HEK293 (cell line): ENCODE data around the gene DCUN1D2.
A peak's percentile ranks its signal among the peaks of the same experiment; 100 is the strongest.

Source experiments
- GFI1B ChIP-seq: fragments of 450-650 bp; formaldehyde crosslinking; IDR thresholded peaks from 2 replicates; pipeline ENCODE4 v1.5.1; 2016; ENCODE audit warnings: missing biosample characterization, missing genetic modification characterization
- GLI2 ChIP-seq: fragments of 450-650 bp; formaldehyde crosslinking; IDR thresholded peaks from 2 replicates; pipeline ENCODE4; 2017; ENCODE audit warnings: missing biosample characterization, missing genetic modification characterization, low read depth, borderline replicate concordance
- IKZF3 ChIP-seq: fragments of 450-650 bp; IDR thresholded peaks from 2 replicates; pipeline ENCODE4 v1.5.0; 2018; ENCODE audit warnings: missing biosample characterization, mild to moderate bottlenecking, missing genetic modification characterization, moderate library complexity
- KLF1 ChIP-seq: fragments of 450-650 bp; formaldehyde crosslinking; IDR thresholded peaks from 2 replicates; pipeline ENCODE4 v1.5.1; 2016; ENCODE audit warnings: missing biosample characterization, missing genetic modification characterization
- MEIS1 ChIP-seq: sonication (generic); formaldehyde crosslinking; IDR thresholded peaks from 2 replicates; pipeline ENCODE4 v1.8.1; 2022; ENCODE audit warnings: missing genetic modification reagents, mild to moderate bottlenecking, borderline replicate concordance
- MZF1 ChIP-seq: fragments of 450-650 bp; formaldehyde crosslinking; IDR thresholded peaks from 2 replicates; pipeline ENCODE4 v1.5.1; 2017; ENCODE audit warnings: missing biosample characterization, missing genetic modification characterization, borderline replicate concordance
- SP2 ChIP-seq: fragments of 450-650 bp; formaldehyde crosslinking; IDR thresholded peaks from 2 replicates; pipeline ENCODE4 v1.5.1; 2016; ENCODE audit warnings: missing biosample characterization, missing genetic modification characterization
- SP3 ChIP-seq: fragments of 450-650 bp; formaldehyde crosslinking; IDR thresholded peaks from 2 replicates; pipeline ENCODE4 v1.5.1; 2016; ENCODE audit warnings: missing biosample characterization, missing genetic modification characterization
- ZBTB48 ChIP-seq: fragments of 450-650 bp; formaldehyde crosslinking; IDR thresholded peaks from 2 replicates; pipeline ENCODE4 v1.5.1; 2016; ENCODE audit warnings: missing biosample characterization, missing genetic modification characterization
- ZBTB7A ChIP-seq: fragments of 450-650 bp; formaldehyde crosslinking; IDR thresholded peaks from 2 replicates; pipeline ENCODE4 v1.5.1; 2016; ENCODE audit warnings: low read depth, missing biosample characterization, missing genetic modification characterization
- ZNF175 ChIP-seq: fragments of 450-650 bp; formaldehyde crosslinking; IDR thresholded peaks from 2 replicates; pipeline ENCODE4 v1.5.1; 2016; ENCODE audit warnings: missing biosample characterization, missing genetic modification characterization
- ZNF266 ChIP-seq: fragments of 450-650 bp; formaldehyde crosslinking; IDR thresholded peaks from 2 replicates; pipeline ENCODE4 v1.5.1; 2016; ENCODE audit warnings: missing biosample characterization, missing genetic modification characterization, low read depth
- ZNF274 ChIP-seq, 2 experiments: fragments of 200-500 bp in 1 of 2; fragments of 450-650 bp in 1 of 2; sonication (Bioruptor generic) in 1 of 2; formaldehyde crosslinking in 1 of 2; IDR thresholded peaks; 2 replicates each; pipeline versions ENCODE4 v1.5.1 to v1.6.1; 2014 to 2016; ENCODE audit warnings: borderline replicate concordance in 1 of 2, inconsistent platforms in 1 of 2, low read length in 1 of 2, missing biosample characterization in 1 of 2, missing genetic modification characterization in 1 of 2
- ZNF335 ChIP-seq: fragments of 450-650 bp; formaldehyde crosslinking; conservative IDR thresholded peaks from 2 replicates; pipeline ENCODE4 v1.5.1; 2016; ENCODE audit warnings: missing biosample characterization, missing genetic modification characterization
- ZNF404 ChIP-seq: fragments of 450-650 bp; formaldehyde crosslinking; IDR thresholded peaks from 2 replicates; pipeline ENCODE4 v1.5.1; 2017; ENCODE audit warnings: missing biosample characterization, missing genetic modification characterization
- ZNF433 ChIP-seq: fragments of 450-650 bp; formaldehyde crosslinking; IDR thresholded peaks from 2 replicates; pipeline ENCODE4 v1.5.1; 2016; ENCODE audit warnings: missing biosample characterization, missing genetic modification characterization, low read depth
- ZNF510 ChIP-seq: fragments of 450-650 bp; formaldehyde crosslinking; IDR thresholded peaks from 2 replicates; pipeline ENCODE4 v1.5.1; 2018; ENCODE audit warnings: mild to moderate bottlenecking, missing genetic modification characterization, missing biosample characterization; ENCODE audit not compliant: insufficient replicate concordance
- ZNF514 ChIP-seq: fragments of 450-650 bp; formaldehyde crosslinking; IDR thresholded peaks from 2 replicates; pipeline ENCODE4 v1.5.1; 2016; ENCODE audit warnings: missing biosample characterization, missing genetic modification characterization
- ZNF521 ChIP-seq: fragments of 450-650 bp; formaldehyde crosslinking; IDR thresholded peaks from 2 replicates; pipeline ENCODE4 v1.5.1; 2017; ENCODE audit warnings: missing biosample characterization, mild to moderate bottlenecking, missing genetic modification characterization
- ZNF549 ChIP-seq: fragments of 450-650 bp; IDR thresholded peaks from 2 replicates; pipeline ENCODE4 v1.5.1; 2018; ENCODE audit warnings: missing biosample characterization, missing genetic modification characterization, mild to moderate bottlenecking, inconsistent platforms, moderate library complexity
- ZNF560 ChIP-seq: fragments of 450-650 bp; formaldehyde crosslinking; IDR thresholded peaks from 2 replicates; pipeline ENCODE4 v1.5.1; 2017; ENCODE audit warnings: missing biosample characterization, missing genetic modification characterization, borderline replicate concordance
- ZNF660 ChIP-seq: fragments of 450-650 bp; IDR thresholded peaks from 2 replicates; pipeline ENCODE4 v1.5.1; 2018; ENCODE audit warnings: missing biosample characterization, mild to moderate bottlenecking, missing genetic modification characterization
- ZNF768 ChIP-seq: fragments of 450-650 bp; formaldehyde crosslinking; IDR thresholded peaks from 2 replicates; pipeline ENCODE4 v1.5.1; 2018; ENCODE audit warnings: missing biosample characterization, mild to moderate bottlenecking, missing genetic modification characterization
- ZNF792 ChIP-seq: fragments of 450-650 bp; formaldehyde crosslinking; IDR thresholded peaks from 2 replicates; pipeline ENCODE4 v1.5.1; 2016; ENCODE audit warnings: missing biosample characterization, missing genetic modification characterization
- ZSCAN30 ChIP-seq: fragments of 450-650 bp; IDR thresholded peaks from 2 replicates; pipeline ENCODE4 v1.5.1; 2018; ENCODE audit warnings: missing biosample characterization, mild to moderate bottlenecking, missing genetic modification characterization, moderate library complexity
- TF ChIP-seq, protein P1 (sequence below): fragments of 450-650 bp; formaldehyde crosslinking; IDR thresholded peaks from 2 replicates; pipeline ENCODE4 v1.5.1; 2016; ENCODE audit warnings: missing biosample characterization, missing genetic modification characterization
- TF ChIP-seq, protein P2 (sequence below): fragments of 450-650 bp; formaldehyde crosslinking; conservative IDR thresholded peaks from 2 replicates; pipeline ENCODE4 v1.5.1; 2016; ENCODE audit warnings: low read depth, missing biosample characterization, missing genetic modification characterization
- TF ChIP-seq, protein P3 (sequence below): fragments of 450-650 bp; formaldehyde crosslinking; IDR thresholded peaks from 2 replicates; pipeline ENCODE4 v1.5.1; 2016; ENCODE audit warnings: missing biosample characterization, missing genetic modification characterization
- TF ChIP-seq, protein P4 (sequence below): fragments of 450-650 bp; IDR thresholded peaks from 2 replicates; pipeline ENCODE4 v1.5.1; 2018; ENCODE audit warnings: missing biosample characterization, missing genetic modification characterization
- TF ChIP-seq, protein P5 (sequence below): fragments of 450-650 bp; formaldehyde crosslinking; IDR thresholded peaks from 2 replicates; pipeline ENCODE4 v1.5.1; 2016; ENCODE audit warnings: missing biosample characterization, missing genetic modification characterization

Gene DCUN1D2

DNA sequence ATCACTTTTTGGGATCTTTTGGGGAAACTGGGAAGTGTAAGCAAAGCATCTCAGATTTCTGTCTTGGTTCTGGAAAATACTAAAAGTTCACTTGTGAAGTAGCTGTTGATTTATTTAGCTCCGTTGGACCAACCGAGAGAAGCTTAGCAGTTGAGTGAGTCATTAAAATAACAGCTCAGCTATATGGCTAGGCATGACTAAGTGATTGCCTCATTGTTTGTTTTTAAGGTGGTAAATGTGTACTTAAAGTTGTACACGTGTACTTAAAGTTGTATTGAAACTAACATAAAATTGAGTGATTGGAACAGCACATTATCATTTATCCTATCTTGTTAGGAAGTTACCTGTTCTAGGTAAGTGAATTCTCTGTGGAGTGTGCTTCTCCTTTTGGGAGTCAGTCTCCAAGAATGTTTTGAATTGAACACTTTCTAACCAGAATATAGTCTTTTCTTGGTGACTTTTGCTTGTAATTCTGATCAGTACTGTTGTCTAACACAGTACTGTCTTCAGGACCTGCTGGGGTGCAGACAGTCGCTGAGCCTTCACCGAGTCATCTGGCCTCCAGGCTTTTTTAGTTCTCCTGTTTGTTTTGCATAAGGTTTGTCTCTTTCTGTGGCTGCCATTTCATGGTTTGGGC is 2.9 kb upstream of the DCUN1D2 start (continued):
- TF ChIP-seq ZNF549 (tag by site-specific recombination) (no peak), ZNF514 (no peak), ZNF521 (tag by site-specific recombination) (no peak), ZNF274 (IDR thresholded peaks at IDR 0.05; ENCODE audit: low read length) (no peak), ZNF274 (tag by site-specific recombination; IDR thresholded peaks at IDR 0.05; ENCODE audit: borderline replicate concordance) (no peak), MEIS1 (no peak), MZF1 (tag by site-specific recombination) (no peak), IKZF3 (peak; percentile 96), ZNF404 (tag by site-specific recombination) (no peak), ZNF660 (tag by site-specific recombination) (peak; percentile 96; the same call in 1 of the 2 replicates), ZNF768 (tag by site-specific recombination) (no peak), ZNF433 (tag by site-specific recombination) (no peak), ZNF266 (no peak), ZBTB7A (tag by site-specific recombination) (no peak), ZSCAN30 (tag by site-specific recombination) (peak; percentile 92), ZNF792 (no peak), GFI1B (tag by site-specific recombination) (peak; percentile 92), GLI2 (tag by site-specific recombination) (peak; percentile 94), ZNF510 (tag by site-specific recombination) (no peak), KLF1 (tag by site-specific recombination) (peak; percentile 77), ZBTB48 (tag by site-specific recombination) (no peak), ZNF560 (tag by site-specific recombination) (no peak), ZNF335 (peak; percentile 48), SP2 (tag by site-specific recombination) (peak; percentile 53), ZNF175 (tag by site-specific recombination) (no peak), SP3 (tag by site-specific recombination) (no peak; the same call in none of the 2 replicates)
- TF ChIP-seq, protein P1, sequence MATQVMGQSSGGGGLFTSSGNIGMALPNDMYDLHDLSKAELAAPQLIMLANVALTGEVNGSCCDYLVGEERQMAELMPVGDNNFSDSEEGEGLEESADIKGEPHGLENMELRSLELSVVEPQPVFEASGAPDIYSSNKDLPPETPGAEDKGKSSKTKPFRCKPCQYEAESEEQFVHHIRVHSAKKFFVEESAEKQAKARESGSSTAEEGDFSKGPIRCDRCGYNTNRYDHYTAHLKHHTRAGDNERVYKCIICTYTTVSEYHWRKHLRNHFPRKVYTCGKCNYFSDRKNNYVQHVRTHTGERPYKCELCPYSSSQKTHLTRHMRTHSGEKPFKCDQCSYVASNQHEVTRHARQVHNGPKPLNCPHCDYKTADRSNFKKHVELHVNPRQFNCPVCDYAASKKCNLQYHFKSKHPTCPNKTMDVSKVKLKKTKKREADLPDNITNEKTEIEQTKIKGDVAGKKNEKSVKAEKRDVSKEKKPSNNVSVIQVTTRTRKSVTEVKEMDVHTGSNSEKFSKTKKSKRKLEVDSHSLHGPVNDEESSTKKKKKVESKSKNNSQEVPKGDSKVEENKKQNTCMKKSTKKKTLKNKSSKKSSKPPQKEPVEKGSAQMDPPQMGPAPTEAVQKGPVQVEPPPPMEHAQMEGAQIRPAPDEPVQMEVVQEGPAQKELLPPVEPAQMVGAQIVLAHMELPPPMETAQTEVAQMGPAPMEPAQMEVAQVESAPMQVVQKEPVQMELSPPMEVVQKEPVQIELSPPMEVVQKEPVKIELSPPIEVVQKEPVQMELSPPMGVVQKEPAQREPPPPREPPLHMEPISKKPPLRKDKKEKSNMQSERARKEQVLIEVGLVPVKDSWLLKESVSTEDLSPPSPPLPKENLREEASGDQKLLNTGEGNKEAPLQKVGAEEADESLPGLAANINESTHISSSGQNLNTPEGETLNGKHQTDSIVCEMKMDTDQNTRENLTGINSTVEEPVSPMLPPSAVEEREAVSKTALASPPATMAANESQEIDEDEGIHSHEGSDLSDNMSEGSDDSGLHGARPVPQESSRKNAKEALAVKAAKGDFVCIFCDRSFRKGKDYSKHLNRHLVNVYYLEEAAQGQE (tag by site-specific recombination): 0 out of 2 replicates have a peak, but pooled peaks have one; percentile 28
- TF ChIP-seq, protein P2, sequence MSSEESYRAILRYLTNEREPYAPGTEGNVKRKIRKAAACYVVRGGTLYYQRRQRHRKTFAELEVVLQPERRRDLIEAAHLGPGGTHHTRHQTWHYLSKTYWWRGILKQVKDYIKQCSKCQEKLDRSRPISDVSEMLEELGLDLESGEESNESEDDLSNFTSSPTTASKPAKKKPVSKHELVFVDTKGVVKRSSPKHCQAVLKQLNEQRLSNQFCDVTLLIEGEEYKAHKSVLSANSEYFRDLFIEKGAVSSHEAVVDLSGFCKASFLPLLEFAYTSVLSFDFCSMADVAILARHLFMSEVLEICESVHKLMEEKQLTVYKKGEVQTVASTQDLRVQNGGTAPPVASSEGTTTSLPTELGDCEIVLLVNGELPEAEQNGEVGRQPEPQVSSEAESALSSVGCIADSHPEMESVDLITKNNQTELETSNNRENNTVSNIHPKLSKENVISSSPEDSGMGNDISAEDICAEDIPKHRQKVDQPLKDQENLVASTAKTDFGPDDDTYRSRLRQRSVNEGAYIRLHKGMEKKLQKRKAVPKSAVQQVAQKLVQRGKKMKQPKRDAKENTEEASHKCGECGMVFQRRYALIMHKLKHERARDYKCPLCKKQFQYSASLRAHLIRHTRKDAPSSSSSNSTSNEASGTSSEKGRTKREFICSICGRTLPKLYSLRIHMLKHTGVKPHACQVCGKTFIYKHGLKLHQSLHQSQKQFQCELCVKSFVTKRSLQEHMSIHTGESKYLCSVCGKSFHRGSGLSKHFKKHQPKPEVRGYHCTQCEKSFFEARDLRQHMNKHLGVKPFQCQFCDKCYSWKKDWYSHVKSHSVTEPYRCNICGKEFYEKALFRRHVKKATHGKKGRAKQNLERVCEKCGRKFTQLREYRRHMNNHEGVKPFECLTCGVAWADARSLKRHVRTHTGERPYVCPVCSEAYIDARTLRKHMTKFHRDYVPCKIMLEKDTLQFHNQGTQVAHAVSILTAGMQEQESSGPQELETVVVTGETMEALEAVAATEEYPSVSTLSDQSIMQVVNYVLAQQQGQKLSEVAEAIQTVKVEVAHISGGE (tag by site-specific recombination): no peak
- TF ChIP-seq, protein P3, sequence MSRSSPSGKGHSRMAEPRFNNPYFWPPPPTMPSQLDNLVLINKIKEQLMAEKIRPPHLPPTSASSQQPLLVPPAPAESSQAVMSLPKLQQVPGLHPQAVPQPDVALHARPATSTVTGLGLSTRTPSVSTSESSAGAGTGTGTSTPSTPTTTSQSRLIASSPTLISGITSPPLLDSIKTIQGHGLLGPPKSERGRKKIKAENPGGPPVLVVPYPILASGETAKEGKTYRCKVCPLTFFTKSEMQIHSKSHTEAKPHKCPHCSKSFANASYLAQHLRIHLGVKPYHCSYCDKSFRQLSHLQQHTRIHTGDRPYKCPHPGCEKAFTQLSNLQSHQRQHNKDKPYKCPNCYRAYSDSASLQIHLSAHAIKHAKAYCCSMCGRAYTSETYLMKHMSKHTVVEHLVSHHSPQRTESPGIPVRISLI: no peak
- TF ChIP-seq, protein P4, sequence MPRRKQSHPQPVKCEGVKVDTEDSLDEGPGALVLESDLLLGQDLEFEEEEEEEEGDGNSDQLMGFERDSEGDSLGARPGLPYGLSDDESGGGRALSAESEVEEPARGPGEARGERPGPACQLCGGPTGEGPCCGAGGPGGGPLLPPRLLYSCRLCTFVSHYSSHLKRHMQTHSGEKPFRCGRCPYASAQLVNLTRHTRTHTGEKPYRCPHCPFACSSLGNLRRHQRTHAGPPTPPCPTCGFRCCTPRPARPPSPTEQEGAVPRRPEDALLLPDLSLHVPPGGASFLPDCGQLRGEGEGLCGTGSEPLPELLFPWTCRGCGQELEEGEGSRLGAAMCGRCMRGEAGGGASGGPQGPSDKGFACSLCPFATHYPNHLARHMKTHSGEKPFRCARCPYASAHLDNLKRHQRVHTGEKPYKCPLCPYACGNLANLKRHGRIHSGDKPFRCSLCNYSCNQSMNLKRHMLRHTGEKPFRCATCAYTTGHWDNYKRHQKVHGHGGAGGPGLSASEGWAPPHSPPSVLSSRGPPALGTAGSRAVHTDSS (tag by site-specific recombination): no peak
- TF ChIP-seq, protein P5, sequence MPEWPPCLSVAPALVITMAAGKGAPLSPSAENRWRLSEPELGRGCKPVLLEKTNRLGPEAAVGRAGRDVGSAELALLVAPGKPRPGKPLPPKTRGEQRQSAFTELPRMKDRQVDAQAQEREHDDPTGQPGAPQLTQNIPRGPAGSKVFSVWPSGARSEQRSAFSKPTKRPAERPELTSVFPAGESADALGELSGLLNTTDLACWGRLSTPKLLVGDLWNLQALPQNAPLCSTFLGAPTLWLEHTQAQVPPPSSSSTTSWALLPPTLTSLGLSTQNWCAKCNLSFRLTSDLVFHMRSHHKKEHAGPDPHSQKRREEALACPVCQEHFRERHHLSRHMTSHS (tag by site-specific recombination): peak; percentile 93
